NCI-H2029 treated with DMSO at 0.1 percent for 48 hours (cell line): ENCODE data around the gene CUX1.
A peak's percentile ranks its signal among the peaks of the same experiment; 100 is the strongest.
"Not testable (repeated sequence)": the region's sequence is repeated elsewhere in the genome, so short reads cannot be mapped to it uniquely, and the experiment has no call there.

Experiments
- DNase-seq: peaks from one replicate; lab custom pipeline; 2025; lab: John Stamatoyannopoulos, UW

Gene CUX1

DNA sequence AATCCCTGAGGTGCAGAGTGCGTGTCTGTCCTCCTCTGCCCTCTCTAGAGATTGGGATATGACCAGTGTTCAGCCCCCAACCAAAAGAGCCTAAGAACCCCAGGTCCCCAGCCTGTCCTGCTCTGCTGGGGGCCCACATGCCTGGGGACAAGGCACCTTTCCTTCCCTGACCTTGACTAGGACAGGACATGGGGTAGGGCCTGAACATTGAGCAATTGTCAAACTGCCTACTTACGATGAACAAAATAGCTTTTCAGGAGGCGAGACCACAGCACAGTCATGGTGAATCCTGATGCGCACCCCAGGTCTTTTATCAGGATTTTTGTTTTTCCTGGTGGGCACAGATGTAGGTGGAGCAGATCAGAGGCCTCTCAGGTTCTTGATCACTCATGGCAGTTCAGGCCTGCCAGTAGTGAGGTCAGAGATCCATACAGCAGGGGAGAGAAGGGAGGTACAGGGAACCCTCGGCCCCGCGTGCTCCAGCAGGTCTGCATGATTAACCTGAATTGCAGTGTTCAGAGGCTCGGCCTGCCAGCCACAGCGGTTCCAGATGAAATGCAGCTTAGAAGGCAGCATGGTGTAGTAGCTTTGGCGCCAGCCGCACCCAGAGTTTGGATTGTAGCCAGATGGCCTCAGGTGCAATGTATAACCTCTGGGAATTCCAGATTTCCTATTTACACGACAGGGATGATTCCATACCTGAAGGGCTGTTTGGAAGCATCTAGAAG lies 191.3 kb downstream of the CUX1 start:
- DNase-seq: peak; percentile 22

DNA sequence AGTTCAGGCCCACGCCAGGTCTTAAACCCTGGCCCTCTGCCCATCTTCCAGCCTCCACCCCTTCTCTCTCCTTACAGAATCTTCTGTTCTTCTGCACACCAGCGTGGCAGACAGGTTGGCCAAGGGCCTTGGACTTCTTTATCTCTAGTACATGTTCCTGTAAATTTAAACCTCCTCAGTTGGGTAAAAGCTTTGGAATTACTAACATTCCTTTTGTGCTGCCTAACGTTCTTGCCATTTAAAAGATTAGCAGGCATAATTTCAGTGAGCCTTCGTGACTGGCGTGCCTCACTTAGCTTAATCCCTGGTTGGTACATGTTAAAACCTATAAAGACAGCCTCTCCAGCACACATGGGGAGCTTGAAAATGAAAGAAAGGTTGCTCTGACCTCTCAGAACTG lies 192.2 kb downstream of the CUX1 start:
- DNase-seq: no peak

DNA sequence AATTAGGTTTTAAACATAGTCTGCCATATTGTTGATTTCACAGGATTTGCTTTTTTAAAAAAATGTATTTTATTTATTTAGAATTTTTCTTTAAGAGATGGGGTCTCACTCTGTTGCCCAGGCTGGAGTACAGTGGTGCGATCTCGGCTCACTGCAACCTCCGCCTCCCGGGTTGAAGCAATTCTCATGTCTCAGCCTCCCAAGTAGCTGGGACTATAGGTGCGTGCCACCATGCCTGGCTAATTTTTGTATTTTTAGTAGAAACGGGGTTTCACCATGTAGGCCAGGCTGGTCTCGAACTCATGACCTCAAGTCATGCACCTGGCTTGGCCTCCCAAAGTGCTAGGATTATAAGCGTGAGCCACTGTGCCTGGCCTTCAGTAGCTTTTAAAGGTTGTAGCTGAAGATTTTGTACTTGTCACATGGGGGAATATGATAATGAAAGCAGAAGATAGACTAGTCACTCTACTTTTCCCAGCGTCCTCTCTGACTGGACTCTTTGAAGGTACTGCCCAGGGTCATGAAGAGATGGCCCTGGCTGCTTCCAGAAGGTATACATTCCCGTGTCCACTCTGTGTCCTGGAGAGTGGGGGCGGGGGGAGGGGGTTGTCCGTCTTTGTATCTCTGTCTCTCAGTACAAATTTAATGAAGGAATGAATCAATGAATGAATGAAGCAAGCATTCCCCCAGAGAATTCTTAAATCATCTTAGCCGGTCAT lies 194.8 kb downstream of the CUX1 start:
- not testable (repeated sequence) for DNase-seq

DNA sequence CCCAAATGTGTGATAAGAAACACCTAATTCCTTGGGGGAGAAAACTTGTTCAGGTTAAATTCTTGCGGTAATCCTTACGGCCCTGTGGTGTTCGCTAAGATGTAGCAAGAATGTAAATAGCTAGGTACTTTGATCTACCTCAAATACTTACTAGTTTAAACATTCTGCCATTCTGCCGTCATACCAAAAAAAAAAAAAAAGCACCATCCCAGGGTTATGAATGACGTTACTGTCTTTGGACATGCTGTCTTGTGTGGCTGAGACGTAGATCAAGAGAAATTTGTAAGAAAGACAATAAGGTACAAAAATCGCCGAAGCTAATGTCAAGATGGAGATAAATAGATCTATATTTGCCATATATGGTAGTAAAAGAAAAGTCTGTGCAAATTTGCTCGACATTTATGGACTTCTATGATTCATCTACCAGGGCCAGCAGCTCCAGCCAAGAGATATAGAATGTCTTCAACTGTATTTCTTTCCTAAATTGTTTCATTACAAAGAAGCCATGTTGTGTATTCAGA lies 195.6 kb downstream of the CUX1 start:
- no peak for DNase-seq

DNA sequence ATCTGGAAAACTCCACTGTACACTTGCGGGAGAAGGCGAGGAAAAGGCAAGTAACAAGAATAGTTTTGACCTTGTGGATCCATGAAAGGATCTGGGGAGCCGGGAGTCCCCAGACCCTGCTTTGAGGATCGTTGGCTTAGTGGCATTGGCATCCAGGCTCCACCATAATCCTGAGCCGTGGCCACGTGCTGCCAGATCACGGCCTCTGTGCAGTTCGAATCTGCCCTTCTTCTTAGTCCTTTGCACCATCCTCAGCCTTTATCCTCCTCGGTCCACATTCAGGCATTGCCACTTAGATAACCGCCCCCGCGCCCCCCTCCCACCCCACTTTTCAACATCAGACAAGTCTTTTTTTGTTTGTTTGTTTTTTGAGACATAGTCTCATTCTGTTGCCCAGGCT lies 201.4 kb downstream of the CUX1 start:
- DNase-seq: no peak

DNA sequence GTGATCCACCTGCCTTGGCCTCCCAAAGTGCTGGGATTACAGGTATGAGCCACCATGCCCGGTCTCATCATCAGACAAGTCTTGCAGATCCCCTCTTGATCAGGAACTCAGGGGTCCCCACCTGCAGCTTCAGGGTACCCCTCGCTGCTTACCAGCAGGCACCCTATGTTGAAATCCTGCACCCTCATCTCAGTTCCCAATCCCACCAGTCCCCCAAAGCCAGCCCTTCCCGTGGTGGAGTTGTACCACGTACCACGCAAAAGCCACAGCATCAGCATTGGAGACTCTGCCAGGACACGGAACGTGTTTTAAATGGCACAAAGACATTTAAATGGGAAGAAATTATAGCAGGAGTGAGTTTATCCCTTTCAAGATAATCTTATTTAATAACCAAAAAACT lies 202.0 kb downstream of the CUX1 start:
- no peak for DNase-seq

DNA sequence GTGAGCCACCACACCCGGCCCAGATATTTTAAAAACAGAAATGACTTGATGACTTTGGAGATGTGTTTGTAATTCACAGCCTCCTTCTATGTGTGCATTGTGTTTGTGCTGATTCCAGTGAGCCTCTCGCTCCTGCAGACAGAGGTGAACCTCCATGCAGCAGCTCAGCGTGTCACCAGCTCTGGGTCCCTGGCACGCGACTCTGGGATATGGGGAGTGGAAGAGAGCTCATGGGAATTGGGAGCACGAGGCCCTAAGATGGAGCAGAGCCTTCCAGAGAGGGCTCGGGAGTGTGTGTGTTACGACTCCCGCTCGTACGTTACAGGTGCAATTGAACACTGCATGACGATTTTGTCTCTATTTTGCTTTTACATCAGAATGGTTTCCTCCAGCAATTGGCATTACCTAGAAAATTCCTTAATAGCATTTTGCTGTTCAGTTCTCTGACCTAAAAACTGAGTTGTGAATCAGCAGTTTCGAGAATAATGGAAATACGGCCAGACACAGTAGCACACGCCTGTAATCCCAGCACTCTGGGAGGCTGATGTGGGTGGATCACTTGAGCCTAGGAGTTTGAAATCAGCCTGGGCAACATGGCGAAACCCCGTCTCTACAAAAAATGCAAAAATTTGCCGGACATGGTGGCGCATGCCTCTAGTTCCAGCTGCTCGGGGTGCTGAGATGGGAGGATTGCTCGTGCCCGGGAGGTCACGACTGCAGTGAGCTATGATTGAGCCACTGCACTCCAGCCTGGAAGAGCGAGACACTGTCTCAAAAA lies 204.6 kb downstream of the CUX1 start:
- DNase-seq: no peak

DNA sequence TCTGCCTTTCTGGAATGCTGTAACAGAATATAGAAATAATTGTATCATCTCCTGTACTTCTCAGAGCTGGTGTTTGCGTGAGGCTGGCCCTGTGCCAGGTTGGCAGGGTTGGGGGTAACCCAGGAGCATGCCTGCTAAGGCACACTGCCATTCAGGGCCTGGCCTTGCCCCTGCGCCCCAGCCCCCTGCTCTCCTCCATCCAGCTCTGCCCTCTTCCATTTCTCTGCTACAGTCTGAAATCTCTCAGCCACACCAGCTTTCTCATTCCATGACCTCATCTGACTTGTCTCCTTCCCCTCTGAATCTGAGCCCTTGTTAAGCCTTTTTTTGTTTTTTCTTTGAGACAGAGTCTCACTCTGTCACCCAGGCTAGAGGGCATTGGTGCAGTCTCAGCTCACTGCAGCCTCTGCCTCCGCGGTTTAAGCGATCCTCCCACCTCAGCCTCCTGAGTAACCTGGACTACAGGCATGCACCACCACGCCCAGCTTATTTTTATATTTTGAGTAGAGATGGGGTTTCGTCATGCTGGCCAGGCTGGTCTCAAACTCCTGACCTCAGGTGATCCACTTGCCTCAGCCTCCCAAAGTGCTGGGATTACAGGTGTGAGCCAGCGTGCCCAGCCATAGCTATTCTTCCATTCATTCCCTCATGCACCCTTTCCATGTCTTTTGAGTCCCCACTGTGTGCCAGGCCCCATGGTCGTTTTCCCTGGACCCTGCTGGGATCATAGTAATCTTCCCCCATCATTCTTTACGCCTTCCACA lies 206.8 kb downstream of the CUX1 start:
- no peak for DNase-seq

DNA sequence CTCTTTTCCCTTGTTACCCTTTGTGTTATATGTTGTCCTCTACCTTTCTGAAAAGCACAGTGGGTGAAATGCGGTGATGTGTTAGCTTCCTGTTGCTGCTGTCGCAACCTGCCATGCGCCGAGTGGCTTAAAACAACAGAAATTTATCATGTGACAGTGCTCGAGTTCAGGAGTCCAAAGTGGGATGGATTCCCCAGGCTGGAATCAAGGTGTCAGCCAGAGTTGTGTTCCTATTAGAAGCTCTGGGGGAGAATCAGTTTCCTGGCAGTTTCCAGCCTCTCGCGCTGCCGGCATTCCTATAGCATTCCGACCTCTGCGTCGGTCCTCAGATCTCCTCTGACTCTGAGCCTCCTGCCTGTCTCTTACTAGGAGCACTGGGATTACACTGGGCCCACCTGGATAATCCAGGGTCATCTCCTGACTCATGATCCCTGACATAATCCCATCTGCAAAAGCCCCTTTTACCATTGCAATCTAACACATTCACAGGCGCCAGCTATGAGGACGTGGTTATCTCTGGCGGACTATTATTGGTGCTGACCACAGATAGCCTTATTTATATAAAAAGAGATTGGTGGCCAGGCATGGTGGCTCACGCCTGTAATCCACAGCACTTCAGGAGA lies 207.5 kb downstream of the CUX1 start:
- DNase-seq: no peak

DNA sequence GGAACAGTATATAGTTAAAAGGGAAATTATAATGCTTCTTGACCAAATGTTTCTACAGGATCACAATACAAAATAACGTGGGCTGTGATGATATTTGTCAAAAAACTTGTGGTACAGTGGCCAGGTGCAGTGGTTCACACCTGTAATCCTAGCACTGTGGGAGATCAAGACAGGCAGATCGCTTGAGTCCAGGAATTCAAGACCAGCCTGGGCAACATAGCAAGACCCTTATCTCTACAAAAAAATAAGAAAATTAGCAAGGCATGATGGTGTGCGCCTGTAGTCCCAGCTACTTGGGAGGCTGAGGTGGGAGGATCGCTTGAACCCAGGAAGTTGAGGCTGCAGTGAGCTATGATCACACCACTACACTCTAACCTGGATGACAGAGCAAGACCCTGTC lies 208.4 kb downstream of the CUX1 start:
- not testable (repeated sequence) for DNase-seq

DNA sequence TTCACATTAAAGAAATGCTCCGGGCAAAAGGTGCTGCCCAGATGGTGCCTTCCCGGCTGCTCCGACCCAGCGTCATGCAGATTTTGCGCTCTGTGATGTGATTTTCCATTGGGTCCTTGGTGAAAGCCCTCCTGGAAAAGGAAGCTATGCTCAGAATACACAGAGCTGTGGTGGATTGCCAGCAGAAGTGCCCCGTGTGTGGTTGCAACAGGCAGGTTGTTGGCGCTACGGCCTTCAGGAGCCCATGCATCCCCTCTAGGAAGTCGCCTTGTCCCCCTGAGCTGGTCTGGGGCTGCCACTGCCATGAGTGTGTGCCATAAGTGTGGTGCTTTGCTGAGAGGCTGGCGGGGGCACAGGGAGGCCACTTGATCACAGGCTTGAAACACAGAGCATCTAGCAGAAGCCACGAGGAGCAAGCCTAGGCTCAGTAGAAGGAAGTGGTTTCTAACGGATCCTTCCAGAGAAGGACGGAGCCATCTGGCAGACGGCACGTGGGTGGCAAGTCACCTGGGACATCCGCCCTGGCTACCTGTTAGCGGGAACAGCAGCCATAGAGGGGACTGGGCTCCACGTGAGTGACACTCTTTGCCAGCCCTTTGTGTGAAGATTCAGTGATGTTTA lies 210.9 kb downstream of the CUX1 start:
- no peak for DNase-seq

DNA sequence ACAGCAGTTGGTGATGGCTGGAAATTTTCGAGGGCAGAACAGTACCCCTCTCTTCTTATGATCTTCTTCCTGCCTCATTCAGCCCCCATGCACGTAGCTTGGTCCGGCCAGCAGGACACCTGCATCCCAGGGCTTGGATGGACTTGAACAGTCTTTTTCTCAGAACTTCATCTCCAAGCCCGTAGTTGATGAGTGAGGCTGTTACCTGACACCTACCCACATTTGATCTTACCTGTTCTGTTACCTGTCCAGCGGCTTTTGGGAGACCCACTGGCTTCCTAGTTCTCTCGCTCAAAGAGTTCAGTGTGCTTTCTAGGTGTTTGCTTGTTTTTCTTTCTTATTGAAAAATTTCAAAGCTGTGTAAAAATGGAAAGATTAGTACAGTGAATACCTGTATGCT lies 212.2 kb downstream of the CUX1 start:
- DNase-seq: no peak

DNA sequence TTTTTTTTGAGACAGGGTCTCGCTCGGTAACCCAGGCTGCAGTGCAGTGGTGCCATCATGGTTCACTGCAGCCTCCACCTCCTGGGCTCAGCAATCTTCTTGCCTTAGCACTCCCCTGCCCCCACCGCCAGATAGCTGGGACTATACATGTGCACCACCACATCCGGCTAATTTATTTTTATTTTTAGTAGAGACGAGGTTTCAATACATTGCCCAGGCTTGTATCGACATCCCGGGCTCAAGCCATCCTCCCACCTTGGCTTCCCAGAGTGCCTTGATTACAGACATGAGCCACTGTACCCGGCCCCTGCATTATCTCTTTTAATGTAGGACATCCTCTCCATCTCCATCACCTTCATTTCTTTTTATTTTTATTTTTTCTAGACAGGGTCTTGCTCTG lies 213.3 kb downstream of the CUX1 start:
- DNase-seq: no peak

DNA sequence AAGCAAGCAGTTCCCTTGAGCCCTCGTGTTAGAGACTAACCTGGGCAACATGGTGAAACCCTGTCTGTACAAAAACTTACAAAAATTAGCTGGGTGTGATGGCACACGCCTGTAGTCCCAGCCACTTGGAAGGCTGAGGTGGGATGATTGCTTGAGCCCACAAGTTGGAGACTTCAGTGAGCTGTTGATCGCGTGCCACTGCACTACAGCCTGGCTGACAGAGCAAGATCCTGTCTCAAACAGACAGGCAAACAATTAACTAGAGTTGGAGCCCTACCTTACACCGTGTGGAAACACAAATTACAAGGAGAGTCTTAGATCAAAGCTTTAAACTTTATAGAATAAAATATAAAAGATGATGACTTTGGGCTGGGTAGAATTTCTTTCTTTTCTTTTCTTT lies 219.5 kb downstream of the CUX1 start:
- DNase-seq: no peak

DNA sequence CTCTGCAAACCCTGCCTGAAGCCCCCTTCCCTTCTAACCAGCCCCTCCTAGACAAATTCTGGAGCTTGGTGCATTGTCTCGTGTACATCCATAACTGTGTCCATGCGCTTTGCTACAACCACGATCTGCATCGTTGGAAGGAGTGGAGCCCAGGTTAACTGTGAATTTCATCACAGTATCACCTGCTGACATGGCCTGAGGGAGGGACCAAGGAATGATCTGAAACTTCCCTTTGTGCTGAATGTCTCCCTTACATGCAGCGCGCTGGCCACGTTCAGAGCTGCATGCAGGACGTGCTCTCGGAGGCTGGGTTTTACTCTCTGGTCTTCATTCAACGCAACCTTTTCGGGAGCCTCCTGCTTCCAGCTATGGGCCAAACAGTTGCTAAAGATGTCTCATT lies 222.3 kb downstream of the CUX1 start:
- no peak for DNase-seq

DNA sequence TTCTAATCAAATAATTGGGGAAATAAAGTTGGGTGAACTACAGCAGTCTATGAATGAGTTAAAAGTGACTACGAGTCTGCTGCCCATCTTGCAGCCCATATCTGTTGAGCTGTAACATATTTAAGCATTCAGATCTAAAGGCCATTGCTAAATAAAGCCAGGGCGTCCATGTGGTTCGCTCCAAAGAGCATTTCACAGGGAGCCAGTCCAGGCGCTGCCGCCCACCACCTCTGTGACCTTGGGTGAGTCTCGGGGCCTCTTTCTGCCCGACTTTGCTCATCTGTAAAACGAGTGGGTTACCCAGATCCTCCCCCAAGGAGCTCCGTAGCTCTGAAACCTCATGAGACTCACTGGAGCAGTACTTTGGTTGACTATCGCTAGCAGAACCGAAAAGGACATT lies 223.1 kb downstream of the CUX1 start:
- no peak for DNase-seq

DNA sequence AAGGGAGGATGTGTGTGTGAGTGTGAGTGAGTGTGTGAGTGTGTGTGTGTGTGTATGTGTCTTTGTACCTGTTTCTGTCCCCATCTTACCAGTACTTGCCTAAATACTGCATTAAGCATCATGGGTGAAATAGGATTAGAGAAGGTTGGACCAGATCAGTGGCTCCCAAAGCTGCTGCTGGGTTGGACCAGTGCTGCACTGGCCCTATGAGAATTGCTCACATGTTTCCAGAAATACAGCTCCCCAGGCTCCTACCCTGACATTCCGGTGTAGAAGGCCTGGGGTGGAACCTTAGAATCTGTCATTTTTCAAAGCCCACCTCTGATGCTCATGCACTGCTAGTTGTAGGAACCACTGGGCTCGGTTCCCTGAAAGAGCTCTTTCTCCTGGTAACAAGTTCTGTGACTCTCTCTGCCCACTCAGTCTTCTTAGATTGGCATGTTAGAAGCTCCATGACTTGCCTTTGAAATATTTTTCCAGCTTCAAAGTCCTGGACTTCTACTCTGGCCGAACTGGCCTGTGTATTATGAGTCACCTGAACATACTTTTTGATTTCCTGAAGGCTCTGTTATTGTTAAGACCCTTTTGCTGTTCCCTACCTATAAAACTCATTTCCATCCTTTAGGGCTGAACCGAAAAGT lies 224.7 kb downstream of the CUX1 start:
- DNase-seq: no peak

DNA sequence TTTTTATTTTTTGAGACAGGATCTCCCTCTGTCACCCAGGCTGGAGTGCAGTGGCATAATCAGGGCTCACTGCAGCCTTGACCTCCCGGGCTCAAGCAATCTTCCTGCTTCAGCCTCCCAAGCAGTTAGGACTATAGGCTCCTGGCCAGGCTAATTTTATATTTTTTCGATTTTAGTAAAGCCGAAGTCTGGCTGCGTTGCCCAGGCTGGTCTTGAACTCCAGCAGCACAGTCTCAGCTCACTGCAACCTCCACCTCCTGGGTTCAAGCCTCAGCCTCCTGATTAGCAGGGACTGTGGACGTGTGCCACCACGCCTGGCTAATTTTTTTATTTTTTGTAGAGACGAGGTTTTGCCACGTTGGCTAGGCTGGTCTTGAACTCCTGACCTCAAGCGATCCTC lies 225.4 kb downstream of the CUX1 start:
- not testable (repeated sequence) for DNase-seq

DNA sequence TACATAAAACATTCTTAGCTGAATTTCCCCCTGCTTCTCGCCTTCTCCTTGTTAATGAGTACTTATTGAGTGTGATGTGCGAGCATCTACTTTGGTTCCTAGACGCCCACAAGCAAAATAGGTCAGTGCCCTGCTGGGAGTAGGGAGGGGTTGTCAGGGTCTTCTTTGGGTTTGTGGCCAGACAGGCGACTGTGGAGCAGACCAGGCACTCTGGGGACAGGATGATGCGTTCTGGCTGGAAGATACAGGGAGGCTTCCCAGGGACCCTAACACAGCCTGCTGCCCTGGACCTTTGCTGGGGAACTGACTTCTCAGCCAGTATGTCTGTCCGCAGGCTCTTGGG lies 227.2 kb downstream of the CUX1 start:
- no peak for DNase-seq

DNA sequence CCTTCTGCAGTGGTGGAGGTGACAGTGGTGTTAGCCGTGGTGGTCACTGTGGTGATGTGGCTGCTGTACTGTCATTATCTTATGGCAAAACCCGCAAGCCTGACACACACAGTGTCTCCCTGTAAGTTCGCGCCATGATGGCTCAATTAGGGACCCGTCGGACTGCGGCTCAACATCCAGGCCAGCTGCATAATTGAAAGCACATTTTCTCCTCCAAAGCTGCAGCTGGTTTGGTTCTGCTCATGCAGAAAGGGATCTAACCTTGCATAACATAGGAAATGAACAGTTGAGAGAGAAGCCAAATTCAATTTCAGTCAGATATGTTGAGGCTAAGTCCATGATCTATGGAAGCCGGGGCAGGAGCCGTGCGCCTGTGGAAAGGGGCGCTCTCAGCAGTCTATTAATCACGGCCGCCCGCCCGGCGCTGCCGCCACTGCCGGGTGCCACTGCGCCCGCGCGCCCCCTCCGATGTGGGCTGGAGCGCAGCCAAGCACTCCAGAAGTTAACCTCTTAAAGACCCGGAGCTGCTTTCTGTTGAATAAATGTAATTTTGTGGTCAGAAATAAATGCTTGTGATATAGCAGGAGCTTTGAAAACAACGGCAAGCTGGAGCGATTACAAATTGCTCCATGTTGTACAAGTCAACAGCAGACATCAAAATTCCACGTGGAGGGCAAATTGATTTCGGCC lies 227.7 kb downstream of the CUX1 start:
- DNase-seq: no peak
